HT-29 (cell line): ENCODE measurements around the gene FCAMR. TPM values are rescaled to one million over a fixed set of nuclear protein-coding genes. Genes with fewer than 3 reads are reported as not detected.
A peak's percentile ranks its signal among the peaks of the same experiment; 100 is the strongest.

Experiments
- DNase-seq: peaks from one replicate; pipeline ENCODE4 v3.0.0-alpha.2; 2015; ENCODE audit warnings: low spot score
- total RNA-seq: library from RNA; depleted of rRNA; stranded (reverse); fragments of >200 nt; shearing (Covaris generic); gene quantifications from 2 replicates; pipeline ENCODE4 v1.2.3, GENCODE V29; 2014; rRNA removed

Gene FCAMR
- 0.03 and 0.18 TPM in 2 replicates for total RNA-seq

GRCh38 chr1:206970446-206970845 lies at the start of gene FCAMR:
TSS of gene FCAMR (minus strand) at chr1:206970460. CDS start at chr1:206970125, 335 bp downstream.
- DNase-seq, result no peak

GRCh38 chr1:207019661-207020060 lies 49.4 kb upstream of the FCAMR start:
- no peak for DNase-seq

- DNase-seq, result peak; percentile 25
These were observed 48.9 kb upstream of the FCAMR start for GRCh38 chr1:207019161-207019560.

GRCh38 chr1:207018707-207019106 lies 48.4 kb upstream of the FCAMR start:
- no peak for DNase-seq

GRCh38 chr1:207017615-207018559 lies 47.6 kb upstream of the FCAMR start:
- peak; percentile 69 for DNase-seq

- DNase-seq, result no peak
These were observed 45.5 kb upstream of the FCAMR start for GRCh38 chr1:207015791-207016190.

GRCh38 chr1:207014728-207015127 lies 44.5 kb upstream of the FCAMR start:
- DNase-seq, result no peak

GRCh38 chr1:207013321-207014085 lies 43.2 kb upstream of the FCAMR start:
- no peak for DNase-seq

GRCh38 chr1:207010726-207011125 lies 40.5 kb upstream of the FCAMR start:
- no peak for DNase-seq

- no peak for DNase-seq
These were observed 39.7 kb upstream of the FCAMR start for GRCh38 chr1:207009945-207010344.

- DNase-seq, result no peak
These were observed 39.1 kb upstream of the FCAMR start for GRCh38 chr1:207009182-207009850.

GRCh38 chr1:207007352-207008033 lies 37.2 kb upstream of the FCAMR start:
- DNase-seq, result peak; percentile 91

GRCh38 chr1:207006914-207007313 lies 36.7 kb upstream of the FCAMR start:
- DNase-seq, result no peak

- DNase-seq, result peak; percentile 13
These were observed 35.8 kb upstream of the FCAMR start for GRCh38 chr1:207006083-207006482.

- peak; percentile 95 for DNase-seq
These were observed 34.9 kb upstream of the FCAMR start for GRCh38 chr1:207004931-207005830.

GRCh38 chr1:207003210-207003609 lies 33.0 kb upstream of the FCAMR start:
- DNase-seq, result no peak

GRCh38 chr1:207002724-207003146 lies 32.5 kb upstream of the FCAMR start:
- peak; percentile 95 for DNase-seq

- peak; percentile 85 for DNase-seq
These were observed 31.4 kb upstream of the FCAMR start for GRCh38 chr1:207001492-207002245.

GRCh38 chr1:207000651-207001291 lies 30.5 kb upstream of the FCAMR start:
- DNase-seq, result peak; percentile 76
